ENCODE data around the gene GPR37. TPM values are rescaled to one million over a fixed set of nuclear protein-coding genes. Genes with fewer than 3 reads are reported as not detected.

The GPR37 gene
- polyA plus RNA-seq, 1 of the 3 experiments (the other 2 are of a cell fraction) = 0.03 TPM

DNA sequence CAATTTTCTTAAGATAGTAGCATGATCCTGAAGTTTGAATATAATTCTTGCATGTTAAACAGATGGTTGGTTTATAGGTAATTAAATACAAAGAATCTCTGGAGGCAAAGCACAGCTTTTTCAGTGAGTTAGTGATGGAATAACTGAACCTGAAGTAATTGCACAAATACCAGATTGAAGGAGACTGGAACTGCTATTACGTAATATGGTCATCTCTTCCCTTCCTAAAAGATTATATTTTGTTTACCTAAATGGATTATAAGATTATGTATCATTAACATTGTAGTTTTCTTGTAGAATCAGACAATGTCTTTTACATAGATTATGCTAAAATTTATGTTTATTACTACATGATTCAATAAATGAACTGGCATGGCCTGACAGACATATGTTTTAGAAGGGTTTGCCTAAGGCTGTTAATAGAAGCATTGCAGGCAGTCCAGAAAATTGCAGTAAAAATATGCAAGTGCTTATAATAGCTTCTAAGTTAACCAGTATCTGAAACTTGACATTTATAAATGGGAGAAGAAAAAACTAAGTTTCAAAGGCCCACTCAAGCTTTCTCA, 35.8 kb upstream of the GPR37 start (continued):
- TF ChIP-seq, protein P1, sequence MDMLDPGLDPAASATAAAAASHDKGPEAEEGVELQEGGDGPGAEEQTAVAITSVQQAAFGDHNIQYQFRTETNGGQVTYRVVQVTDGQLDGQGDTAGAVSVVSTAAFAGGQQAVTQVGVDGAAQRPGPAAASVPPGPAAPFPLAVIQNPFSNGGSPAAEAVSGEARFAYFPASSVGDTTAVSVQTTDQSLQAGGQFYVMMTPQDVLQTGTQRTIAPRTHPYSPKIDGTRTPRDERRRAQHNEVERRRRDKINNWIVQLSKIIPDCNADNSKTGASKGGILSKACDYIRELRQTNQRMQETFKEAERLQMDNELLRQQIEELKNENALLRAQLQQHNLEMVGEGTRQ (IDR thresholded peaks at IDR 0.05; ENCODE audit: borderline replicate concordance, low read depth, low read length) = no peak
- TF ChIP-seq, protein P2, sequence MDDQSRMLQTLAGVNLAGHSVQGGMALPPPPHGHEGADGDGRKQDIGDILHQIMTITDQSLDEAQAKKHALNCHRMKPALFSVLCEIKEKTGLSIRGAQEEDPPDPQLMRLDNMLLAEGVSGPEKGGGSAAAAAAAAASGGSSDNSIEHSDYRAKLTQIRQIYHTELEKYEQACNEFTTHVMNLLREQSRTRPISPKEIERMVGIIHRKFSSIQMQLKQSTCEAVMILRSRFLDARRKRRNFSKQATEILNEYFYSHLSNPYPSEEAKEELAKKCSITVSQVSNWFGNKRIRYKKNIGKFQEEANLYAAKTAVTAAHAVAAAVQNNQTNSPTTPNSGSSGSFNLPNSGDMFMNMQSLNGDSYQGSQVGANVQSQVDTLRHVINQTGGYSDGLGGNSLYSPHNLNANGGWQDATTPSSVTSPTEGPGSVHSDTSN (IDR thresholded peaks at IDR 0.05) = no peak
- TF ChIP-seq MEF2A (IDR thresholded peaks at IDR 0.05; ENCODE audit: borderline replicate concordance, low read depth) (no peak), GATA2 (CRISPR knock-in tag; IDR thresholded peaks at IDR 0.05) (no peak), SIN3A (IDR thresholded peaks at IDR 0.05; ENCODE audit: borderline replicate concordance, low read depth, low read length) (no peak)

GRCh38 chr7:124800386-124800785, 34.8 kb upstream of the GPR37 start:
- H3K36me3 ChIP-seq (replicated peaks in 1 of 2; ENCODE audit: control insufficient read depth in 1 of 2, insufficient read depth in 2 of 2, low read length in 1 of 2) = no peaks in the 10 kb centered on the region
- H3K9me3 ChIP-seq = no peaks in the 10 kb centered on the region; the same call in 1 of the 2 replicates
- TF ChIP-seq FOSL2 (IDR thresholded peaks at IDR 0.05; ENCODE audit: borderline replicate concordance, low read depth) = no peak
- TF ChIP-seq FOXJ3 (CRISPR knock-in tag; IDR thresholded peaks at IDR 0.05) = no peak
- TF ChIP-seq, protein P1 (IDR thresholded peaks at IDR 0.05; ENCODE audit: borderline replicate concordance, low read depth, low read length) = no peak
- TF ChIP-seq IRF3 (IDR thresholded peaks at IDR 0.05; ENCODE audit: low read depth, low read length) = no peak
- no peak for TF ChIP-seq MXI1 (IDR thresholded peaks at IDR 0.05; ENCODE audit: low read depth, low read length)
- TF ChIP-seq, protein P3, sequence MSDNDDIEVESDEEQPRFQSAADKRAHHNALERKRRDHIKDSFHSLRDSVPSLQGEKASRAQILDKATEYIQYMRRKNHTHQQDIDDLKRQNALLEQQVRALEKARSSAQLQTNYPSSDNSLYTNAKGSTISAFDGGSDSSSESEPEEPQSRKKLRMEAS (IDR thresholded peaks at IDR 0.05; ENCODE audit: low read depth) = no peak
- no peak for TF ChIP-seq ELF1 (IDR thresholded peaks at IDR 0.05)
- TF ChIP-seq MEF2A (IDR thresholded peaks at IDR 0.05; ENCODE audit: borderline replicate concordance, low read depth) = no peak
- TF ChIP-seq POLR2AphosphoS5 (IDR thresholded peaks at IDR 0.05; ENCODE audit: low read depth, low read length) = no peak
- no peak for TF ChIP-seq REST (IDR thresholded peaks at IDR 0.05; ENCODE audit: low read depth, low read length)
- TF ChIP-seq, protein P2 (IDR thresholded peaks at IDR 0.05) = no peak
- no peak for TF ChIP-seq TAF1 (IDR thresholded peaks at IDR 0.05; ENCODE audit: borderline replicate concordance, low read depth, low read length)
- no peak for TF ChIP-seq GABPA (IDR thresholded peaks at IDR 0.05; ENCODE audit: low read depth)
- TF ChIP-seq GATA2 (CRISPR knock-in tag; IDR thresholded peaks at IDR 0.05) = no peak
- TF ChIP-seq, protein P4, sequence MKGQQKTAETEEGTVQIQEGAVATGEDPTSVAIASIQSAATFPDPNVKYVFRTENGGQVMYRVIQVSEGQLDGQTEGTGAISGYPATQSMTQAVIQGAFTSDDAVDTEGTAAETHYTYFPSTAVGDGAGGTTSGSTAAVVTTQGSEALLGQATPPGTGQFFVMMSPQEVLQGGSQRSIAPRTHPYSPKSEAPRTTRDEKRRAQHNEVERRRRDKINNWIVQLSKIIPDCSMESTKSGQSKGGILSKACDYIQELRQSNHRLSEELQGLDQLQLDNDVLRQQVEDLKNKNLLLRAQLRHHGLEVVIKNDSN (IDR thresholded peaks at IDR 0.05; ENCODE audit: borderline replicate concordance, low read depth) = no peak
- 0 out of 2 replicates have a peak, but pooled peaks cover 2% of the 10 kb centered on the region for H3K9me2 ChIP-seq
- H3K79me2 ChIP-seq (ENCODE audit: insufficient read depth) = no peaks in the 10 kb centered on the region
- peaks cover 0 to 6% of the 10 kb centered on the region in 2 experiments; a peak in 2 of 4 replicates for H3K4me1 ChIP-seq (ENCODE audit: control insufficient read depth in 1 of 2, insufficient read depth in 2 of 2, low read depth in 1 of 2, low read length in 1 of 2)
- no peak overlapping the region for H3K9ac ChIP-seq
- DNase-seq = no peak
- ChIA-PET POLR2A (no interaction called here), CTCF (interaction anchor here (1.3 to 3.0 kb wide), 3 partner anchors 16 to 645 kb away, joined by 5 to 20 read pairs (median 6); no protein-coding TSS in a partner anchor)
- H3F3A ChIP-seq (replicated peaks; ENCODE audit: insufficient read depth) = no peaks in the 10 kb centered on the region
- H3K27ac ChIP-seq (ENCODE audit: low read depth in 2 of 2, low read length in 1 of 2) = peak overlapping the region in 1 of 2 experiments; percentile 43; a peak in 1 of 4 replicates
- H3K4me3 ChIP-seq (ENCODE audit: low read depth in 2 of 2, low read length in 1 of 2) = no peak overlapping the region
- H3K4me2 ChIP-seq = no peak overlapping the region
- H2AFZ ChIP-seq (ENCODE audit: low read depth) = no peak overlapping the region
- 45% methylated on average over 2 of the region's 2 CpGs for WGBS (ENCODE audit: low lambda C conversion rate)
- H4K20me1 ChIP-seq (ENCODE audit: insufficient read depth) = no peaks in the 10 kb centered on the region
- no peaks in the 10 kb centered on the region for H3K27me3 ChIP-seq (ENCODE audit: insufficient read depth)

Data from SK-N-SH (cell line).